Ureter (tissue), 1 donor: ENCODE measurements around the gene TBC1D16. TPM values are rescaled to one million over a fixed set of nuclear protein-coding genes. Genes with fewer than 3 reads are reported as not detected.

Experiments used
- DNase-seq: peaks from one replicate; pipeline ENCODE4 v3.0.0-alpha.2; 2020; ENCODE audit warnings: low spot score
- total RNA-seq: library from RNA; stranded (reverse); gene quantifications from one replicate; pipeline ENCODE4 v1.2.4, GENCODE V29; 2023
- donor health status: DM: yes; HTN: yes; CAD: no.

TBC1D16 gene
- total RNA-seq, 1 donor from 2014 or later = 37.0 TPM

DNA sequence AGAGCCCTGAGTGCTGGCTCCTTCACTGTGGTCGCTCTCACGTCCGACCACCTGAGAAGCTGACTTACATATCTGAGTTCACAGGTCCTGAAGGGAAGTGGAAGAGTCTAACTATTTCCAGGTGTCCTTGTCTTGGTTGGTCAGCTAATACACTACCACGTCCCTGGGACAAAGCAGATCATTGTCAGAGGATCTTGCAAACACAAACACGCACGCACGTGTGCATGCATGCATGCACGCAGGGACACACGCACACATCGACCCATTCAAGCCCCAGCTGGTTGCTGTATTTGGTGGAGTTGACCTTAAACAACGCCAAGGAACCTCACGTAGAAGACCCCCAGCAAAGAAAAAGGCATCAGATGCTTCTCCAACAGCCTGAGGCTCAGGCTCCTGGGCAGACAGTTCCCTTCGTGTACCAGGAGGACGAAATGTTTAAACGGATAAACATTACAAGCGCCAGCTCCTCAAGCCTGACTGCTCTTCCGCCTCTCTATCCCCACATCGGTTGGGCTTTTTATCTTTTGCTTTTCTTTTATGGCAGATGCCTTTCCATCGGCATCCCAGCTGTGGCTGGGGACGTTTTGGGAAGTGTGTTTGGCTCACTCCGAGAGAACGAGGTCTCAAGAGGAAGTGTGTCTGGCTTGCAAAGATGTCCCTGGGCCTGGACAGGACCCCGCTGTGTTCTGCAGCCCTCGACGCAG lies 95.8 kb downstream of the TBC1D16 start:
- DNase-seq = no peak

DNA sequence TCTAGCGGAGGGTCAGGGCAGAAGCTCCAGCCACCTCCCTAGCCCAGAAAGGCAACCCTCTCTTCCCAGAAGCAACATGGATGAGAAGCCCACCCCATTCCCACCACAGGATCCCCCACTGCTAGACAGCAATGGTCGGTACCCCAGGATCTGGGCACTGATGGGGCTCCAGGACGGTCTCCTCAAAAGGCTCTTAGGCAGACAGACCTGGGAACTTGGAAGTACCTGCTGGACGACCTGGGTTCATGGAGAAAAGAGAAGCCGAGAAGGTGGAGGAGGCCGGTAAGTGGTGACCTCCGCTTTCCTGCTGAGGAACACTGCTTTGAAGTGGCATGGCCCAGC lies 96.6 kb downstream of the TBC1D16 start:
- no peak for DNase-seq

GRCh38 chr17:79938336-79939093 lies 97.2 kb downstream of the TBC1D16 start:
- DNase-seq = no peak

GRCh38 chr17:79937391-79938335 lies 98.0 kb downstream of the TBC1D16 start:
- DNase-seq = no peak

DNA sequence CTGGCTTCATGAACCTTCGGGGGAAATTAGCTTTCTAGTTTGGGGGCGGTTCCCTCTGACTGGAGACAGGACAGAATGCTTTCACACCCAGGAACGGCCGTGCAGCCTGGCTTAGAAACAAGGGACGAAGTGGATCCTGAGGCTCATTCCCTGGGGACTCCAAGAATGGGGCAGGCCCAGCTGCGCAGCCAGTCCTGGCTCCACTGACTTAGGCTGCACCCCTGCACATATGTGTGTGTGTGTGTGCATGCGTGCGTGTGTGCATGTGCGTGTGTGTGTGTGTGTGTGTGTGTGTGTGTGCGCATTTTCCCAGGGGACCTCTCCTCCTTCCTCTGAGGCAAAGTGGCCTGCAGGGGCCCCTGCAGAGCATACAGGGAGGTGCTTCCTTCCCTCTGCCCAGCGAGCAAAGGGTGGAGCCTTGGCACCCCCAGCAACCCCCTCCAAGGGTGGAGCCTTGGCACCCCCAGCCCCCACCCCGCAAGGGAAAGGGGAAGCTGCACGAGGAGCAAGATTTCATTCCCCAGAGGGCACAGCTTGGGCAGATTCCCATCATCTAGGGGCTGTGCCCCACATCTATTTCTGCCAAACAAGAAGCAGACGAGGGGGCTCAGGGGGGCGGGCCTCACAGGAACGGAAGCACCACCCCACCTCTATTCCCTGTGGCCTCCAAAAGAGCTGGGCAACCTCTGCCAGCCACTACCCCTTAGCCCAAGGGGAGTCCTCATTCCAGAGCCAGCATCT lies 98.9 kb downstream of the TBC1D16 start:
- DNase-seq = no peak

DNA sequence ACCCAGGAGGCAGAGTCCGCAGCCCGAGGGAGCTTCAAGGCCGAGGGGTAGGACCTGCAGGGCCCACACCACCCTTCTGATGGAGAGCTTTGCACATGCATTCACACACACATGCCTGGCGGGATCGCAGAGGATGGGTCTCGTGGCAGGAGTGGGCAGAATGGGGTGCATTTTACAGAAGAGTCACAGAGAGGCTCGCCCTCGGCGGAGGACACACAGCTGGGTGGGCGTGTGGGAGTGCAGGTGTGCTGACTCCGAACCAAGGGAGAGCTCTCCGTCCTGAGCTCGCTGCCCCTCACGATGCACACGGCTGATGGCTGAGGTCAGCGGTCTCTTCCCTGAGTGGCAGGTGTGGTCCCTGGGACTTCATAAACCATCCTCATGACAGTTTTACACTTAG lies 99.6 kb downstream of the TBC1D16 start:
- DNase-seq = no peak

- DNase-seq = no peak
Measured at GRCh38 chr17:79935197-79935885, 100.3 kb downstream of the TBC1D16 start.

- DNase-seq = no peak
Measured at GRCh38 chr17:79934653-79934970, 101.1 kb downstream of the TBC1D16 start.

DNA sequence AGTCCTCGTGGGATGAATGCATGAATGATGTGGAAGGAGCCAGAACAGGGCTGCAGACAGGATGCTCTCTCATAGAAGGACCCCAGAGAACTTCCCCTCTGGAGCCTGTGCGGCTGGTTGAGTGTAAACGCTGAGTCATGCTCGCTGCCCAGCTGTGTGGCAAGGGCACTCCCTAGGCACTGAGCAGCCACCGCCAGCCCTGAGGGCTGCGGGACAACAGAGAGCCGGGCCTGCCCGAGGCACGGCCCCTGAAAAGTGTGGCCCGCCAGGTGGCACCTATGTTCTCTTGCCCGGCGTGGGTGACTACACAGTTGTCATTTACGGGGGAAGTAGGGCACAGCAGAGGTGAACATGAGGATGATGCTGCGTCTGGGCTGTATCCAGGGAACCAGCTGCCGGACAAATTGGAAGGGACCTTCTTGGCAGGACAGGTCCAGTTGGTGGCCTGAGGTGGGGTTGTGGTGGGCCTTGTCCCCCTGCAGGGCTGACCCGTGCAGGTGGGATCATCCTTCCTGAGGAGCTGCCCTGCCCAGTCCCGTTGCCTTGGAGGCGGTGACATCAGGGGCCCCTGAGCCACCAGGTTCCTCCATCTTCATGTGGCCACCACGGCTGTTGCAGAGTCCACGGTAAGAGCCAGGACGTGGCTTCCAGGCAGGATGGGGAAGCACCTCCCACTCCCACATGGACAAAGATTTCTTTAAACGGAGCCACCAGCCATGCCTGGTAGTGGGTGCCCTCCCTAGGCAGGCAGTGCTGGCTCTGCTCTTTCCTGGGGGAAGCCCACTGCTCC lies 101.6 kb downstream of the TBC1D16 start:
- no peak for DNase-seq

DNA sequence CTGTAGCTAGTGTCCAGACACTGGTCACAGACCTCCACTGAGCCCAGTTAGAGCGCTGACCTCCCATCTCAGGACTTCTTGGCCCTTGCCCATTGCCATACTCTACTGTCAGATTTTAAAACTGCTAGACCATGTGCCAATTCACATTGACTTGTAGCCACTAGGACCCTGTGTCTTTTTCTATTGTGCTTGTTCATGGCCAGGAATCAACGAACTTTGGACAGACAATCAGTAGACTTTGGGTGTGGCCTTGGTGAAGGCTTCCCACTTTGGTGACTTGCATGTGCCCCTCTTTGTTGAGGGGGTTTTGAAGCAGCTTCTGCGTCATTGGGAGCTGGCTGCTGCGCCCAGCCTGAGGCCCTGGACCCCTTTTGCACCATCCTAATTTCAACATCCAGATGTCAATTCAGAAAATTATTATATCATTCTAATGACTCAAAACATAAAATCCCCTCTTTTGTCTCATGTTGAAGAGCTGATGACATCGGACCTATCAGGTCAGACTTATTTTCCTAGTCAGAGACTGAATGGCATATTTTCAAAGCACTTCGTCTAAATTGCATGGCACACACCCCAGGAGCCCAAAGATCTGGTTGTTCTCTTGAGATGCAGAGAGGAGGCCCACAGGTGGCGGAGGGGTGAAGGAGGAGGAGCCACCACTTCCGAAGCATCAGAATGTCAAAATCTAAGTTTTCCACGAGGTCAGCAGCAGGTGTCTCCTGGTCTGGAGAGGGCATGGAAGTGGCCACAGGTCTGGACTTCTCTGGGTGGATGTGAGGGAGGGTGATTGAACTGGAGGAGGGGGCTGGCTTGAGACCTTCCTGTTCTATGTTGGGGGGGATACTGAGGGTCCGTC lies 103.0 kb downstream of the TBC1D16 start:
- DNase-seq = no peak

GRCh38 chr17:79931817-79932309 lies 103.8 kb downstream of the TBC1D16 start:
- DNase-seq = no peak

DNA sequence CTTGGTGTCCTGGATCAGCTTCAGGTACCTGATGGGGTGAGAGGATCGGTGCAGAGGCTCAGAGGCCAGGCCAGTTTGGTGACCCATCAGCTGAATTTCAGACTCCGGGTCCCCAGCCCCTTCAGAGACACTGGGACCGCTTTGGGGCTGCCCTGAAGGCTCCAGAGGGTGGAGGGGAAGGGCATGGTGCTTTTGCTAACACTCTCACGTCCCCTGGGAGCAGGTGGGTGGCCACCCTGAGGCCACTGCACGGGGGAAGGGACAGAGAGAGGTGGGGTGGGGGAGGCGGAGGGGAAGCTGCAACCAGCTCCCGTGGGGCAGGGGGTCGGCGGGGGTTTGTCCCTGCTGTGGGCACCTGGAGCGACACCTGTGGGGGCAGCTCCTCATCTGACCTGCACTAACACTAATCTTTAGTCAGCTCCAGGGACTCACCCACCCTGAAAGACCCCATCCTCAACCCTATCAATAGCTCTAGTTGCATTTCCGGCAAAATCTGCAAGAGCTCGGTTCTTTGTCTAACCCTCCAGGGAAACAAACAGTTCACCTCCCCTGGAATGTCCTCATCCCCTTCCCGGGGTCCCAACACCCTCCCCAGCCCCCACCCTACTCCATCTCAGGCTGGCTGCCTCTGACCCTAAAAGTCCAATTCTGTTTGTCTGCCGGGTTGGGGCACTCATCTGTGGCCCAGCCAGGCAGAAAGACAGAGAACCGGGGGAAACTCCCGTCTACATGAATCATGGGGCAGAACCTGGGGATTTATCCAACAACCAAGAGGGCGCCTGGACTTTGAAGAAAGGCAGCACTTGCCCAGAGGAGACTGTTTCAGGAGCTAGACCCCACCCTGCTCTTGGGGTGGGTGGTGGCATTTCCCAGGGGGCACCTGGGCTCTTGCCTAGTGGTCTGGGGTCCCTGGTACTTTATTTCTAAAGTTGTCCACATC lies 104.5 kb downstream of the TBC1D16 start:
- DNase-seq = no peak

GRCh38 chr17:79930062-79930876 lies 105.4 kb downstream of the TBC1D16 start:
- no peak for DNase-seq

GRCh38 chr17:79929257-79930061 lies 106.2 kb downstream of the TBC1D16 start:
- DNase-seq = no peak

- DNase-seq = no peak
Measured at GRCh38 chr17:79928502-79929256, 107.0 kb downstream of the TBC1D16 start.
